Aorta (tissue), 5 donors: Measurements from ENCODE around the gene NR2F2. TPM values are rescaled to one million over a fixed set of nuclear protein-coding genes. Genes with fewer than 3 reads are reported as not detected.
A peak's percentile ranks its signal among the peaks of the same experiment; 100 is the strongest.

Experiments used
- ATAC-seq: fragments of 200-7000 bp; cut with Tn5 transposase; one replicate; pipeline ENCODE4 v1.9.1; 2022; ENCODE audit warnings: moderate library complexity; ENCODE audit not compliant: low FRiP score
- DNase-seq, 2 donors: peaks; one replicate each; pipeline ENCODE4 v3.0.0-alpha.2; 2020
- H3K27ac ChIP-seq, 2 donors: one replicate each; pipeline ENCODE4 v1.5.1; 2013; ENCODE audit warnings: low read length in 2 of 2, mild to moderate bottlenecking in 2 of 2, moderate library complexity in 2 of 2, control low read depth in 1 of 2, inconsistent platforms in 1 of 2, low read depth in 1 of 2
- H3K27me3 ChIP-seq, 2 donors: one replicate each; pipeline ENCODE4 v1.6.1; 2013; ENCODE audit warnings: control low read depth in 1 of 2, low read length in 1 of 2, mild to moderate bottlenecking in 1 of 2, moderate library complexity in 1 of 2; ENCODE audit not compliant: insufficient read depth in 2 of 2, control insufficient read depth in 1 of 2
- H3K36me3 ChIP-seq, 2 donors: one replicate each; pipeline ENCODE4 v1.6.1; 2013; ENCODE audit warnings: control low read depth in 1 of 2, low read length in 1 of 2, mild to moderate bottlenecking in 1 of 2; ENCODE audit not compliant: insufficient read depth in 2 of 2, control insufficient read depth in 1 of 2
- H3K4me1 ChIP-seq, 2 donors: one replicate each; pipeline ENCODE4 v1.6.1; 2013; ENCODE audit warnings: low read length in 2 of 2, control low read depth in 1 of 2, mild to moderate bottlenecking in 1 of 2, moderate library complexity in 1 of 2; ENCODE audit not compliant: insufficient read depth in 2 of 2, control insufficient read depth in 1 of 2
- H3K4me3 ChIP-seq, 2 donors: one replicate each; pipeline ENCODE4 v1.5.1; 2013; ENCODE audit warnings: low read length in 2 of 2, control low read depth in 1 of 2, mild to moderate bottlenecking in 1 of 2
- H3K9me3 ChIP-seq: one replicate; pipeline ENCODE4 v1.6.1; 2013; ENCODE audit warnings: mild to moderate bottlenecking, low read length; ENCODE audit not compliant: control insufficient read depth
- WGBS, 2 donors: extraction: QIAGEN DNeasy Blood & Tissue Kit; methylation state at CpG; one replicate each; pipeline ENCODE4 v1.1.7; 2013; 5-methylcytosine and 5-hydroxymethylcytosine counted together
- intact Hi-C, 2 donors: fragments of 100-400 bp; cut with DNase I; formaldehyde crosslinking; loops; one replicate each; pipeline versions ENCODE4 v1.14.2 to v1.15.0; 2022
- polyA plus RNA-seq, 2 donors: library from polyadenylated mRNA; stranded (reverse); fragments of 200-250 nt; gene quantifications; one replicate each; pipeline ENCODE4 v1.2.3, GENCODE V29; 2013
- total RNA-seq, 2 donors: library from RNA; stranded (reverse); fragmentation: NEBNext Ultra II Directional; extraction: Animal tissue kit (Norgen Biotek cat#: 25700); gene quantifications; one replicate each; pipeline ENCODE4 v1.2.1, GENCODE V29; 2021
- donor health status: healthy with polysubstance abuse.
- donor health status: Bipolar disorder and iron deficiency.
- donor health status: DM: no; HTN: no; CAD: no.
- donor health status: DM: no; HTN: no; CAD: no.
- donor health status: DM: yes; HTN: yes; CAD: no.

Gene NR2F2
- total and polyA plus RNA-seq, 4 donors, result 26.0 to 132 (median 108) TPM

- intact Hi-C loops, result loop anchor here (5.0 to 10.0 kb wide), 7 partner anchors 144 to 1656 kb away; no protein-coding TSS in a partner anchor
- Histone ChIP-seq H3K9me3 (no peaks in the 10 kb centered on the region), H3K36me3 (no peaks in the 10 kb centered on the region), H3K27ac (no peak overlapping the region), H3K4me3 (no peak overlapping the region), H3K27me3 (no peaks in the 10 kb centered on the region), H3K4me1 (no peaks in the 10 kb centered on the region)
- DNase-seq, result no peak
- no peak for ATAC-seq
- 79 to 85% methylated on average over 7 of the region's 7 CpGs for WGBS, 2 donors
Observed at GRCh38 chr15:96328181-96328876, 2.2 kb upstream of the NR2F2 start.

GRCh38 chr15:96328877-96329195, 1.7 kb upstream of the NR2F2 start:
- intact Hi-C loops, result loop anchor here (5.0 to 10.0 kb wide), 7 partner anchors 144 to 1657 kb away; no protein-coding TSS in a partner anchor
- H3K9me3 ChIP-seq, result no peaks in the 10 kb centered on the region

GRCh38 chr15:96329403-96329981, 1.0 kb upstream of the NR2F2 start:
- Histone ChIP-seq H3K4me3 (peak overlapping the region; percentile 89 to 98), H3K4me1 (no peaks in the 10 kb centered on the region), H3K27ac (peak overlapping the region in 1 of 2 donors; percentile 1), H3K27me3 (no peaks in the 10 kb centered on the region), H3K9me3 (no peaks in the 10 kb centered on the region), H3K36me3 (peaks cover 0 to 4% of the 10 kb centered on the region in 2 donors)
- ATAC-seq (no peak), DNase-seq (no peak)
- intact Hi-C loops, result loop anchor here (5.0 to 10.0 kb wide), 7 partner anchors 145 to 1657 kb away; no protein-coding TSS in a partner anchor
- WGBS, 2 donors, result 65 to 76% methylated on average over 8 of the region's 8 CpGs

More at GRCh38 chr15:96328877-96329195, 1.7 kb upstream of the NR2F2 start:
- Histone ChIP-seq H3K27ac (no peak overlapping the region), H3K27me3 (no peaks in the 10 kb centered on the region), H3K36me3 (no peaks in the 10 kb centered on the region), H3K4me3 (no peak overlapping the region), H3K4me1 (no peaks in the 10 kb centered on the region)
- WGBS, 2 donors, result 94 to 98% methylated on average over 2 of the region's 2 CpGs
- DNase-seq, result no peak
- ATAC-seq, result no peak

DNA sequence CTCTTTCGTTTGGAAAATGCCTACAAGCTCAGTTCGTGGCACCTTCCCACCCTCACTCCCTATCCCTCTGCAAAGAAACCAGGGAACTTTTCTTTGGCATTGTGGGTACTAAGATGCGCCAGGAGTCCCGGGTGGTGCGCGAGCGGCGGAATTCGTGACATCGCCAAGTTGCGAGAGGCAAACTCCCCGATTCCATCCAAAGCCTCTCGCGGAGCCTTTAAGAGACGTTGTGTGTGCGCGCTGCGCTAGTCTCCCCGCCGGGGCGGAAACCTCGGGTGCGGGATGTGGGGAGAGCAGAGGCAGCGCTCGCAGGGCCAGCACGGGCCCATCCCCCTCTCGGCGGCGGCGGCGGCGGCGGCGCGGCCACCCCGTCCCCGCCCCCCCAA, 443 bp upstream of the NR2F2 start:
- Histone ChIP-seq H3K4me3 (peak overlapping the region; percentile 89 to 98), H3K9me3 (no peaks in the 10 kb centered on the region), H3K27me3 (no peaks in the 10 kb centered on the region), H3K27ac (peak overlapping the region in 1 of 2 donors; percentile 58), H3K4me1 (no peaks in the 10 kb centered on the region), H3K36me3 (peaks cover 0 to 4% of the 10 kb centered on the region in 2 donors)
- DNase-seq, result peak; percentile 81 to 91
- intact Hi-C loops, result loop anchor here in 1 of 2 donors (5.0 to 10.0 kb wide), 2 partner anchors 728 to 865 kb away; no protein-coding TSS in a partner anchor
- WGBS, 2 donors, result 1% methylated on average over 23 to 37 of the region's 37 CpGs
- no peak for ATAC-seq

DNA sequence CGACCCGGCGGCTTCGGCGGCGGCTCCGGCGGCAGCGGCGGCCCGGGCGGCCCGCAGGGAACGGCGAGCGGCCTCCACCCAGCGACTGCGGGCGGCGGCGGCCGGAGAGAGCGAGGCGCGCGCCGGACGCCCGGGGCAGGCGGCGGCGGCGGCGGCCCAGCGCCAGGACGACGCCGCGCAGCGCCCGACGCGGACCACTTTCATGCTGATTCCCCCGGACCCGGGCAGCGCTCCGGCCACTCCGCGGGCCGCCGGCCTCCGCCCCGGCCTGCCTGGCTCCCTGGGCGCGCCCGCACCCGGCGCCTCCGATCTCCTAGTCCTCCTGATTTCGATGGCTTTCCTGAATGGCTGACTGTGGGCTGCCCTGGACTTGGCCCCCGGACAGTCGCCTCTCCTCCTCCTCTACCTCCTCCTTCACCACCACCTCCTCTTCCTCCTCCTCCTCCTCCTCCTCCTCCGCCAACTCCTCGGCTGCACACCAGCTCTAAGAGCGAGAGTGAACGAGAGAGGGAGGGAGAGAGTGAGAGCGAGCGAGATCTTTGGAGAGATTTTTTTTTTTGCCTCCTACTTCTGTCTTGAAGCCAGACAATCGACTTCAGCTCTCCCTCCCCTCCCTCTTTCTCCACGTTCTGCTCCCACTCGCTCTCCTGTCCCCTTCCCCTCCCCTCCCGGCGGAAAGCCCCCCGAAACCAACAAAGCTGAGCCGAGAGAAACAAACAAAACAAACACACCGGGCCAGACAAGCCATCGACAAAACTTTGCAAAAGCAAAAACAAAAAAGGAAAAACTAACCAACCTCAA, 844 bp downstream of the NR2F2 start:
- 0 to 1% methylated on average over 36 to 77 of the region's 77 CpGs for whole genome bisulfite sequencing, 2 donors
- H3K27ac ChIP-seq, result peak overlapping the region; percentile 20 to 98
- ATAC-seq (no peak), DNase-seq (peak in 1 of 2 donors; percentile 77)
- H3K36me3 ChIP-seq, result peaks cover 2 to 4% of the 10 kb centered on the region in 2 donors
- H3K4me3 ChIP-seq, result peak overlapping the region; percentile 77 to 98
- intact Hi-C loops, result loop anchor here in 1 of 2 donors (5.0 to 10.0 kb wide), 2 partner anchors 729 to 867 kb away; no protein-coding TSS in a partner anchor
- H3K4me1 ChIP-seq, result no peaks in the 10 kb centered on the region
- no peaks in the 10 kb centered on the region for H3K9me3 ChIP-seq
- H3K27me3 ChIP-seq, result no peaks in the 10 kb centered on the region

- peak overlapping the region; percentile 77 to 98 for H3K4me3 ChIP-seq
- peaks cover 2 to 4% of the 10 kb centered on the region in 2 donors for H3K36me3 ChIP-seq
- no peaks in the 10 kb centered on the region for H3K4me1 ChIP-seq
- 0 to 1% methylated on average over 43 to 70 of the region's 70 CpGs for WGBS, 2 donors
- H3K27ac ChIP-seq, result peak overlapping the region; percentile 20 to 98
- intact Hi-C loops, result loop anchor here in 1 of 2 donors (5.0 to 10.0 kb wide), 2 partner anchors 730 to 867 kb away; no protein-coding TSS in a partner anchor
- no peaks in the 10 kb centered on the region for H3K9me3 ChIP-seq
- ATAC-seq, result no peak
- no peaks in the 10 kb centered on the region for H3K27me3 ChIP-seq
- peak in 1 of 2 donors; percentile 79 for DNase-seq
Observed at GRCh38 chr15:96331945-96332636, 1.6 kb downstream of the NR2F2 start.

DNA sequence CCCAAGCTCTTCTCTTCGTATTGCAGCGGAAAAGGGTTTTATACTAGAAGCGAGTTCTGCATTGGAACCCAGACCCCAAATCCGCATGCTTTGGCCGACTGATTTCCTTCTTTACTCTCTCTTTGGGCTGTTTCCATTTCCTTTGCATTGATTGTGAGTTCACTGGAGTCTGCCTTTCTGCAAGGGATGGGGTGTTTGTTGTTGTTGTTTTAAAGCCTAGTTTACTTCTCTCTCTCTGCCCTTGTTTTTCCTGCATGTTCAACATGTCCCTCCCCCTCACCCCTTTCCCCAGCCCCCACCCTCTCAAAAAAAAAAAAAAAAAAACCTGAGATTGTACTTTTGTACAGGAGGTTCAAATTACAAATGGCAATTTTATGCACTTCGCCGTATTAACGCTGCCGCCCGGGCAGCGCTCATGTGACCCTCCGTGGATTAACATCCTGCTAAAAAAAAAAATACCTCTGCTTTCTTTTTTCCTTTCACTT, 2.2 kb downstream of the NR2F2 start:
- Histone ChIP-seq H3K9me3 (no peaks in the 10 kb centered on the region), H3K27me3 (no peaks in the 10 kb centered on the region), H3K36me3 (peaks cover 2 to 4% of the 10 kb centered on the region in 2 donors), H3K27ac (peak overlapping the region; percentile 62 to 98), H3K4me1 (no peaks in the 10 kb centered on the region), H3K4me3 (peak overlapping the region; percentile 77 to 98)
- intact Hi-C loops, result loop anchor here in 1 of 2 donors (5.0 to 10.0 kb wide), 2 partner anchors 730 to 868 kb away; no protein-coding TSS in a partner anchor
- 0% methylated on average over 12 of the region's 12 CpGs for WGBS, 2 donors
- ATAC-seq, result no peak
- DNase-seq, result no peak
